ACC112 (cell line): ENCODE data around the gene RMI2.

Experiments
- H2AFZ ChIP-seq: fragments of 200-600 bp; sonication (generic); one replicate; pipeline ENCODE4 v1.6.0; 2017; ENCODE audit warnings: antibody characterized with exemption, low read length; ENCODE audit not compliant: unreplicated experiment
- H3K27ac ChIP-seq: fragments of 200-600 bp; sonication (generic); 2 replicates; pipeline ENCODE4 v1.5.1; 2014; ENCODE audit warnings: low read depth, mild to moderate bottlenecking, antibody characterized with exemption, low read length, moderate library complexity
- H3K27me3 ChIP-seq: fragments of 200-600 bp; sonication (generic); 2 replicates; pipeline ENCODE4 v1.6.1; 2014; ENCODE audit warnings: mild to moderate bottlenecking, antibody characterized with exemption, low read length, moderate library complexity, mixed read lengths; ENCODE audit not compliant: insufficient read depth
- H3K36me3 ChIP-seq: fragments of 200-600 bp; sonication (generic); 2 replicates; pipeline ENCODE4 v1.6.1; 2016; ENCODE audit warnings: mild to moderate bottlenecking, antibody characterized with exemption, low read length, moderate library complexity, mixed read lengths; ENCODE audit not compliant: insufficient read depth
- H3K4me1 ChIP-seq: fragments of 200-600 bp; sonication (generic); one replicate; pipeline ENCODE4 v1.6.1; 2016; ENCODE audit warnings: low read length, mixed read lengths; ENCODE audit not compliant: insufficient read depth, unreplicated experiment, control insufficient read depth
- H3K4me3 ChIP-seq: fragments of 200-600 bp; sonication (generic); 2 replicates; pipeline ENCODE4 v1.5.1; 2014; ENCODE audit warnings: mild to moderate bottlenecking, low read depth, low read length
- H3K79me2 ChIP-seq: fragments of 200-600 bp; sonication (generic); one replicate; pipeline ENCODE4 v1.6.0; 2016; ENCODE audit warnings: low read length; ENCODE audit not compliant: control insufficient read depth, unreplicated experiment, insufficient read depth

RMI2 gene

DNA sequence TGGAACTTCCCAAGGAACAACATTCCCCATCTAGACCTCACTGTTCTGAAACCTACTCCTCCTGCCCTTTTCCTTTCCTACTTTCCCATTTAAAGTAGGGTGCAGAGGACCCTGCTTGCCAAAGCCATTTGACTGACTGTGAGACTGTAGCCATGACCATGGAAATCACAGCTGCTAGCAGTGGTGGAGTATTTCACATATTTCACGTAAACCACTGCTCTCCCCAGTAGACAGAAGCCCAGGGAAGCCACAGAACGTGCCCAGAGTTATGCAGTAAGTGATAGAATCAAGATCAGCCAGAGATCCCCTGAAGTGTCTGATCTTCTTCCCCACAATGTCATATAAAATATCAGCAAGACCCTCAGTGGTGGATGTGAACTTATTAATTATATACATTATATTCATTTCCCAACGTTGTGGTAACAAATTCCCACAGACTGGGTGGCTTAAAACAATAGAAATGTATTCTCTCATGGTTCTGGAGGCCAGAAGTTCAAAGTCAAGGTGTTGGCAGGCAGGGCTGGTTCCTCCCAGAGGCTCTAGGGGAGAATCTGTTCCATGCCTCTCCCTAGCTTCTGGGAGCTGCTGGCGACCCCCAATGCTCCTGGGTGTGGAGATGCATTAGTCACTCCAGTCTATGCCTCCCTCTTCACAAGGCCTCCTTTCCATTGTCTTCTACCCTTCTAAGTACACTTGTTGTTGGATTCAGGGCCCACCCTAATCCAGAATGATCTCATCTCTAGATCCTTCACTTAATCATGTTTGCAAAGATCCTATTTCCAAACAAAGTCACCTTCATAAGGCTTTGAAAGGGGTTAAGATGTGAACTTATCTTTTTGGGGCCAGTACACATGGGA lies 43.4 kb upstream of the RMI2 start:
- Histone ChIP-seq H3K36me3 (no peaks in the 10 kb centered on the region), H3K4me3 (no peak overlapping the region), H3K4me1 (peaks cover 6% of the 10 kb centered on the region), H3K79me2 (no peaks in the 10 kb centered on the region), H3K27ac (no peak overlapping the region), H3K27me3 (no peaks in the 10 kb centered on the region), H2AFZ (no peak overlapping the region)

DNA sequence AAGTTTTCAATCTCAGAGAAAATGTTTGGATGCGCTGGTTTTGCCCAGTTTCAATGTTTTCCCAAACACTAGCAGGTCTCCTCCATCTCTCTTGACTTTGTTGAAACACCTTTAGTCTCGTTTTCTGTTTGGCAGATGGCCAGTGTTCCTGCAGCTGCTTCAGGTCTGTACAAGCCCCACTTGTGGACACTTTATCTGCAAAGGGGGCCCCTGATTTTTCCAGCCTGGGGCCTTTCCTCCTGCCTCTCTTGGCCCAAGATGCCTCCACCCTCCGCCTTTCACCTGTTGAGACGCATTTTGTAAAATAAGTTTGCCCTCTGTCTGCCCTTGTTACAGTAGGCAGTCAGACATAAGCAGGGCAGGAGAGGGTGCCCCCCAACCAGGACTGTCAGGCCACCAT lies 42.3 kb upstream of the RMI2 start:
- Histone ChIP-seq H3K27ac (no peak overlapping the region), H2AFZ (no peak overlapping the region), H3K36me3 (no peaks in the 10 kb centered on the region), H3K4me1 (no peaks in the 10 kb centered on the region), H3K27me3 (no peaks in the 10 kb centered on the region), H3K79me2 (no peaks in the 10 kb centered on the region), H3K4me3 (no peak overlapping the region)

DNA sequence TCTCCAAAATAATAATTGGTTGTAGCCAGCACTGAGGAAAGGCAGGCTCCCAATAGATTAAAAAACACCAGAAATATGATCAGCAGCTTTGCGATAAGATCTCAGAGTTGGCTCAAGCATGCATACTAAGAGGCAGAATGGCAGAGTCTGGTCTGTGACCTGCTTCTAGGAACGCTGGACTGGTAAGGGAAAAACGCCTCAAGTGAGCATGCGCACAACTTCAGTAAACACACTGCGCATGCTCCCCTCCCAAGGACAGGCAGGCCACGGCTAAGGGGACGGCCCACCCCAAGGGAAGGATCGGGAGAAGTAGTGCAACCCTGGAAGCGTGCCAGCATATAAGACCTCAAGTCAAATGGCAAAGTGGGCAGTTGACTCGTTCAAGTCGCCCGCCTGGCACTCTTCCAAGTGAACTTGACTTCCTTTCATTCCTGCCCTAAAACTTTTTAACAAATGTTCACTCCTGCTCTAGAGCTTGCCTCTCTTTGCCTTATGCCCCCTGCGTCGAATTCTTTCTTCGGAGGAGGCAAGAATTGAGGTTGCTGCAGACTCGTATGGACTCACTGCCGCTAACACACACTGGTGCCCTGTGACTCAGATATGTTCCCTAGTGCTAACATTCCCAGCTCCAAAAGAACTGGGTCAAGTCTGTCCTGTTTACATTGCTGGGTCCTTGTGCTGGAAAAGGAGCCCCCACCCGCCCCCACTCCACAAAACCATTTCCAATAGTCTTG lies 41.7 kb upstream of the RMI2 start:
- H3K79me2 ChIP-seq: no peaks in the 10 kb centered on the region
- no peak overlapping the region for H3K27ac ChIP-seq
- no peak overlapping the region for H2AFZ ChIP-seq
- H3K36me3 ChIP-seq: no peaks in the 10 kb centered on the region
- no peak overlapping the region for H3K4me3 ChIP-seq
- no peaks in the 10 kb centered on the region for H3K27me3 ChIP-seq
- no peaks in the 10 kb centered on the region for H3K4me1 ChIP-seq

DNA sequence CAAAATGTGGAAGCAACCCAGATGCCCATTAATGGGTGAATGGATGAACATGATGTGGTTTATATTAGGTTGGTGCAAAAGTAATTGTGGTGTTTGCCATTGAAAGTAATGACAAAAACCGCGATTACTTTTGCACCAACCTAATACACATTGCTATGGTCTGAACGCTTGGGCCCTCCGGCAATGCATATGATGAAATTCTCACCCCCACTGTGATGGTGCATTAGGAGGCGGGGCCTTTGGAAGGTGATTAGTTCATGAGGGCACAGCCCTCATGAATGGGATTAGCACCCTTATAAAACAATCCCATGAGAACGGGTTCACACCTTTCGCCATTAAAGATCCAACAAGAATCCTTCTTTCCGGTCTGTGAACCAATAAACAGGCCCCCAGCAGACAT lies 38.9 kb upstream of the RMI2 start:
- Histone ChIP-seq H3K79me2 (no peaks in the 10 kb centered on the region), H3K4me3 (no peak overlapping the region), H3K36me3 (no peaks in the 10 kb centered on the region), H3K4me1 (peaks cover 9% of the 10 kb centered on the region), H3K27me3 (no peaks in the 10 kb centered on the region), H3K27ac (no peak overlapping the region), H2AFZ (no peak overlapping the region)

DNA sequence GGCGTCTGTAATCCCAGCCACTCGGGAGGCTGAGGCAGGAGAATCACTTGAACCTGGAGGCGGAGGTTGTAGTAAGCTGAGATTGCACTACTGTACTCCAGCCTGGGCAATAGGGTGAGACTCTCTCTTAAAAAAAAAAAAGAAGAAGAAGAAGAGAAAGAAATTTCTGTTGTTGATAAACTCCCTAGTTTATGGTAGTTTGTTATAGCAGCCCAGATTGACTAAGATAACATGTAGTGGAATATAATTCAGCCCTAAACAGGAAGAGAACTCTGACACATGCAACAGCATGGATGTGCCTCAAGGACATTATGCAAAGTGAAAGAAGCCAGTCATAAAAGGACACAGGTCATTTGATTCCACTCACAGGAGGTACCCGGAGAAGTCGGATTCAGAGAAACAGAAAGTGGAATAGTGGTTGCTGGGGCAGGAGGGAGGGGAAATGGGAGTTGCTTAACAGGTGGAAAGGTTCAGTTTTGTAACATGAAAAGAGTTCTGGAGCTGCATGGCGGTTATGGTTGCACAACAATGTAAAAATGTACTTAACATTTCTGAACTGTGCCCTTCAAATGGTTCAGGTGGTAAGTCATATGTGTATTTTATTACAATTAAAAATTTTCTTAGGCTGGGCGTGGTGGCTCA lies 38.1 kb upstream of the RMI2 start:
- H3K27me3 ChIP-seq: no peaks in the 10 kb centered on the region
- H3K27ac ChIP-seq: no peak overlapping the region
- no peaks in the 10 kb centered on the region for H3K36me3 ChIP-seq
- no peaks in the 10 kb centered on the region for H3K79me2 ChIP-seq
- H3K4me3 ChIP-seq: no peak overlapping the region
- H2AFZ ChIP-seq: no peak overlapping the region
- H3K4me1 ChIP-seq: peaks cover 14% of the 10 kb centered on the region

DNA sequence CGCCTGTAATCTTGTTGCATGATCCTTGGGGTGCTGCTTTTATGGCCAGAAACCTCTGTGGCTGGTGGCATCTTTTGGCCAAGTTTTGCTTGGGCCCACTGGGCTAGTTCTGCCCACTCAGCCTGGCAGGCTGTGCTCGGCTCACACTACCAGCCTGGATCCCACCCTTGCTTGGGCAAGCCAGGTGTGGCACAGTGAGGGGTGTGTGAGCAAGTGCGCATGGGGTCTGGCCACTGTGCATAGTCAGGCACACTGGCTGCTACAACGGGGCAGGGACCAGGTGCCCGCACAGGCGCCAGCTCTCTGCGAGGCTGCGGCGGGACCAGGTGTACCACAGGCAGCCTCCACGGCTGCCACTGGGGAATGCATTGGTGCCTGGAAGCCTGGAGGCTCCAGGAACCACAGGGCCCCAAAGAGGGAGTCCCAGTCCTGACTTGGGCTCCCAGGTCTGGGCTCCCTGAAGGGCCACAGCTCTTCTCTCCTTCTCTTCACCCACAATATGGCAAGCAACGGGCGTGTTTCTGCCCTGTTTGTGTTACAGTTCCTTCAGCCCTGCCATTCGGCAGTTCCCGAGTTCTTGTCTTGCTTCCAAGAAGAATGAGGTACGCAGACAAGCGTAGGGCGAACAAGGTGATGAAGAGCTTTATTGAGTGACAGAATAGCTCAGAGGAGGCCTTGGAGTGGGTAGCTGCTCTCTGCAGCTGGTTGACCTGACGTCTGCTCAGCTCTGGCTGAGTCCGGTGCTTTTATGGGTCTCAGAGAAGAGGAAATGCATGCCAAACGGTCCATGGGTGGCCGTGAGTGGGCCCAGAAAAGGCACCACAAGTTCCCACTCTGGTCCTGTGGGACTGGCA lies 37.4 kb upstream of the RMI2 start:
- Histone ChIP-seq H3K4me3 (no peak overlapping the region), H2AFZ (no peak overlapping the region), H3K4me1 (peaks cover 21% of the 10 kb centered on the region), H3K27me3 (no peaks in the 10 kb centered on the region), H3K27ac (no peak overlapping the region), H3K36me3 (no peaks in the 10 kb centered on the region), H3K79me2 (no peaks in the 10 kb centered on the region)

DNA sequence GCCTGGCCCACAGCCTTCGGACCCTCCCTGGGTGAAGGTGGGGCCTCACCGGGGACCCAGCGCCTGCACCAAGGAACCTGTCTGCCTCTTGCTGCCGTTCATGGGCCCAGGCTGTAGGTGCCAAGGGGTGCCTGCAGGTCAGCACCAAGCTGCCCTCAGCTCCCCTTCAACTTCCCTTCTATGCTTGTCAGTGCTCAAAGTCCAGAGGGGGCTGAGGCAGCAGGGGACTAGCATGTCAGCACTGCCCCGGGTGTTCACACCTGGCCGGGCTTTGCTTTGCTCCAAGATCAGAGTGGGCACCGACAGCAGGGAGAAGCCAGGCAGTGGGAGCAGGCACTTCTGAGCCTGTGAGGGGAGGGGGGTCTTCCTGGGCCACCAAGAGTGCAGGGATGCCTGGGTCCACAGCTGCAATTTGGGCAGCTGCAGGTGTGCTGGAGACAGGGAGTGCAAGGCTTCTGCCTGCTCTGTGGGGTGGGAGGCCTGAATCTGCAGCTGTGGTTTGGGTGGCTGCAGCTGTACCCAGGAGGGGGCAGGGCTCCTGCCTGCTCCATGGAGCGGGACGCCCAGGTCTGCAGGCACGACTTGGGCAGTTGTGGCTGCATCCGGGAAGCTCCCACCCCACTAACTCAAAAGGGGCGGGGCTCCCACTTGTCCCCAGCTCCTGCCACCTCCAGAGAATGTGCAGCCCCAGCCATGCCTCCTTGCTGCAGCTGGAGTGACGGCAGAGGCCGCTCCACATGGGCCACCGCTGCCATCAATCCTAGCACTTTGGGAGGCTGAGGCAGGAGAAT lies 36.6 kb upstream of the RMI2 start:
- H3K79me2 ChIP-seq: no peaks in the 10 kb centered on the region
- peaks cover 29% of the 10 kb centered on the region for H3K4me1 ChIP-seq
- H3K4me3 ChIP-seq: no peak overlapping the region
- H3K27ac ChIP-seq: no peak overlapping the region
- no peaks in the 10 kb centered on the region for H3K36me3 ChIP-seq
- H3K27me3 ChIP-seq: no peaks in the 10 kb centered on the region
- H2AFZ ChIP-seq: no peak overlapping the region

DNA sequence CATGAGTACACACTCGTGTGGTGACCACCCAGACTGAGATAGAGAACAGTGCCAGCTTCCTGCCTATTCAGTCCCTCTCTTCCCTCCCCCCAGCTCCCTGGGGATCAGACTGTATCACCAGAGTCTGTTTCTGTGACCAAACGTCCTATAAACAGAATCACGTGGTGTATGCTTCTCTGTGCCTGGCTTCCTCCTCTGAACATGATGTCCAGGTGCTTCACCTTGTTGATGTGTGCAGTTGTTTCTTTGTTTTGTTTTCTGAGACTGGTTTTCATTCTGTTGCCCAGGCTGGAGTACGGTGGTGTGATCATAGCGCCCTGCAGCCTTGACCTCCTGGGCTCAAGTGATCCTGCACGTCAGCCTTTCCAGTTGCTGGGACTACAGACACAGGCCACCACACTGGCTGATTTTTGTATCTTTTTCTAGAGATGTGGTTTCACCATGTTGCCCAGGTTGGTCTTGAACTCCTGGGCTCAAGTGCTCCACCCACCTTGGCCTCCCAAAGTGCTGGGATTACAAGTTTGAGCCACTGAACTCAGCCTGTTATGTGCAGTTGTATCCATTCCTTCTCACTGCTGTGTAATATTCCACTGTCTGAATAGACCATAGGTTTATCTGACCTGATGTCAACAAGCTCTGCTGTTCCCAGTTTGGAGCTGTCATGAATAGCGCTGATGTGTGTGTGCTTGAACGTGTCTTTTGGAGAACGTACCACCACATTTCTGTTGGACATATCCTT lies 35.2 kb upstream of the RMI2 start:
- Histone ChIP-seq H3K27me3 (no peaks in the 10 kb centered on the region), H3K4me1 (peaks cover 29% of the 10 kb centered on the region), H2AFZ (no peak overlapping the region), H3K36me3 (no peaks in the 10 kb centered on the region), H3K27ac (no peak overlapping the region), H3K79me2 (no peaks in the 10 kb centered on the region), H3K4me3 (no peak overlapping the region)

DNA sequence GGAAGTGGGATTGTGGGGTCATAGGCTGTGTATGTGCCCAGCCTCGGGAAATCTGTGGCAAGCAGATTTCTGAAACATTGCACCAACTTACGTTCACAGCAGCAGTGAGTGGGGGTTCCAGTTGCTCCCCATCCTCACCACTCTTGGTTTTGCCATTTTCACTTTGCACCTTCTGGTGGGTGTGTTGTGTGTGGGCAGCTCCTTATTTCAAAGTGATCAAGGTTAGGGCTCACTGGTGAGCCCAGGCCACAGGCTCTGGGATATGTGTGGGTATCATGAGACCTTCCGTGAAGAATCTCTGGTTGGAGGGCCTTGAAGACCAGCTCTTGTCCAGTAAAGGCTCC lies 34.7 kb upstream of the RMI2 start:
- H3K4me1 ChIP-seq: peaks cover 29% of the 10 kb centered on the region
- H3K36me3 ChIP-seq: no peaks in the 10 kb centered on the region
- no peak overlapping the region for H3K27ac ChIP-seq
- no peaks in the 10 kb centered on the region for H3K27me3 ChIP-seq
- H3K4me3 ChIP-seq: no peak overlapping the region
- no peak overlapping the region for H2AFZ ChIP-seq
- no peaks in the 10 kb centered on the region for H3K79me2 ChIP-seq
